ENCODE data around the gene PLEKHN1.

PLEKHN1 gene

DNA sequence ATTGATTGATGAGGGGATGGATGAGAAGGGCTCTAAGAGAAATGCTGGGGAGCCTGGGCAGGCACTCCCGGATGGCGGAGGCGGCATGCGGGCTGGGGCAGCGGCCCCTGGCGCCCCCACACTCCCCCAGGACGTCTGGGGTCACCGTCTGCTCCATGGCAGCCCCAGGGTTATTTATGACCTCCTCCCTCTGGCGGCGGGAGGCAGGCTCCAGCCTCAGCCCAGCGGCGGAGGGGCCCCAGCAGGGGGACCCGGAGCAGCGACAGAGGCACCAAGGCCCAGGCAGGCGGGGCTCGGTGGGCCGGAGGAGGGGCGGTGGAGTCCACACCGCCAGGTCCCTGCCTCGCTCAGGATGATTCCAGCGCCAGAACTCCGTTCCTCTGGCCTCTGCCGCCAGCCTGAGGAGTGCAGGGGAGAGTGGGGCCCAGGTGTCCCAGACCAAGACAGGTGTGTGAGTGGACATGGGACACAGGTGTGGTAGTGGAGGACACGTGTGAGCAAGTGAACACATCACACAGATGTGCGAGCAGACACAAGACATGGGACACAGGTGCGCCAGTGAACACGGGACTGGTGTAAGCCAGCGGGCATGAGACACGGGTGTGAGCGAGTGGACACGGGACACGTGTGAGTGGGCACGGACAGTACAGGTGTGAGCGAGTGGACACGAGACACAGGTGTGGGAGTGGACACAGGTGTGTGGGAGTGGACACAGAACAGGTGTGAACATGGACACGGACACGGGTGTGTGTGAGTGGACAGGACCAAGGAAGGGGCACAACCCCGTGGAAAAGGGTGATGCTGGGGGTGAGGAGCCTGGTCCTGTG is 45.1 kb upstream of the PLEKHN1 start (continued):
- TF ChIP-seq PATZ1 (tag by site-specific recombination; IDR thresholded peaks at IDR 0.05) = peak; percentile 95
- peak; percentile 80 for TF ChIP-seq ZBTB7A (tag by site-specific recombination; IDR thresholded peaks at IDR 0.05; ENCODE audit: low read depth)
- TF ChIP-seq GLI2 (tag by site-specific recombination; IDR thresholded peaks at IDR 0.05; ENCODE audit: borderline replicate concordance, low read depth) = no peak
- TF ChIP-seq ZNF404 (tag by site-specific recombination; IDR thresholded peaks at IDR 0.05) = no peak
- no peak for TF ChIP-seq ZBTB1 (tag by site-specific recombination; IDR thresholded peaks at IDR 0.05)
- TF ChIP-seq FEZF1 (tag by site-specific recombination; IDR thresholded peaks at IDR 0.05) = peak; percentile 51
- TF ChIP-seq ZNF544 (tag by site-specific recombination; IDR thresholded peaks at IDR 0.05) = no peak
- TF ChIP-seq ZNF561 (tag by site-specific recombination; IDR thresholded peaks at IDR 0.05; ENCODE audit: borderline replicate concordance) = peak; percentile 92
- no peak; the same call in 1 of the 2 replicates for TF ChIP-seq ZNF146 (tag by site-specific recombination; IDR thresholded peaks at IDR 0.05)
- TF ChIP-seq ZNF121 (tag by site-specific recombination; IDR thresholded peaks at IDR 0.05) = no peak
- no peak for TF ChIP-seq ZNF777 (tag by site-specific recombination; IDR thresholded peaks at IDR 0.05; ENCODE audit: borderline replicate concordance)
- TF ChIP-seq ZNF202 (tag by site-specific recombination; IDR thresholded peaks at IDR 0.05; ENCODE audit: borderline replicate concordance) = no peak
- TF ChIP-seq ZNF571 (tag by site-specific recombination; IDR thresholded peaks at IDR 0.05) = no peak
- no peak for TF ChIP-seq ZNF169 (tag by site-specific recombination; IDR thresholded peaks at IDR 0.05)
- TF ChIP-seq CTCF (tag by site-specific recombination; IDR thresholded peaks at IDR 0.05) = peak; percentile 86
- 0 out of 2 replicates have a peak, but pooled peaks have one; percentile 10 for TF ChIP-seq ZNF677 (tag by site-specific recombination; IDR thresholded peaks at IDR 0.05)
- TF ChIP-seq ATF2 (tag by site-specific recombination; IDR thresholded peaks at IDR 0.05; ENCODE audit: low read depth) = no peak
- TF ChIP-seq OSR2 (tag by site-specific recombination; IDR thresholded peaks at IDR 0.05) = peak; percentile 32; the same call in 1 of the 2 replicates
- TF ChIP-seq, protein P1, sequence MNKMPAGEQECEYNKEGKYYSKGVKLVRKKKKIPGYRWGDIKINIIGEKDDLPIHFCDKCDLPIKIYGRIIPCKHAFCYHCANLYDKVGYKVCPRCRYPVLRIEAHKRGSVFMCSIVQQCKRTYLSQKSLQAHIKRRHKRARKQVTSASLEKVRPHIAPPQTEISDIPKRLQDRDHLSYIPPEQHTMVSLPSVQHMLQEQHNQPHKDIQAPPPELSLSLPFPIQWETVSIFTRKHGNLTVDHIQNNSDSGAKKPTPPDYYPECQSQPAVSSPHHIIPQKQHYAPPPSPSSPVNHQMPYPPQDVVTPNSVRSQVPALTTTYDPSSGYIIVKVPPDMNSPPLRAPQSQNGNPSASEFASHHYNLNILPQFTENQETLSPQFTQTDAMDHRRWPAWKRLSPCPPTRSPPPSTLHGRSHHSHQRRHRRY (tag by site-specific recombination; IDR thresholded peaks at IDR 0.05) = no peak
- TF ChIP-seq ZNF398 (tag by site-specific recombination; IDR thresholded peaks at IDR 0.05) = peak; percentile 74
- TF ChIP-seq, protein P2, sequence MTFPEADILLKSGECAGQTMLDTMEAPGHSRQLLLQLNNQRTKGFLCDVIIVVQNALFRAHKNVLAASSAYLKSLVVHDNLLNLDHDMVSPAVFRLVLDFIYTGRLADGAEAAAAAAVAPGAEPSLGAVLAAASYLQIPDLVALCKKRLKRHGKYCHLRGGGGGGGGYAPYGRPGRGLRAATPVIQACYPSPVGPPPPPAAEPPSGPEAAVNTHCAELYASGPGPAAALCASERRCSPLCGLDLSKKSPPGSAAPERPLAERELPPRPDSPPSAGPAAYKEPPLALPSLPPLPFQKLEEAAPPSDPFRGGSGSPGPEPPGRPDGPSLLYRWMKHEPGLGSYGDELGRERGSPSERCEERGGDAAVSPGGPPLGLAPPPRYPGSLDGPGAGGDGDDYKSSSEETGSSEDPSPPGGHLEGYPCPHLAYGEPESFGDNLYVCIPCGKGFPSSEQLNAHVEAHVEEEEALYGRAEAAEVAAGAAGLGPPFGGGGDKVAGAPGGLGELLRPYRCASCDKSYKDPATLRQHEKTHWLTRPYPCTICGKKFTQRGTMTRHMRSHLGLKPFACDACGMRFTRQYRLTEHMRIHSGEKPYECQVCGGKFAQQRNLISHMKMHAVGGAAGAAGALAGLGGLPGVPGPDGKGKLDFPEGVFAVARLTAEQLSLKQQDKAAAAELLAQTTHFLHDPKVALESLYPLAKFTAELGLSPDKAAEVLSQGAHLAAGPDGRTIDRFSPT (tag by site-specific recombination; IDR thresholded peaks at IDR 0.05) = peak; percentile 47; the same call in 1 of the 2 replicates
- TF ChIP-seq, protein P3, sequence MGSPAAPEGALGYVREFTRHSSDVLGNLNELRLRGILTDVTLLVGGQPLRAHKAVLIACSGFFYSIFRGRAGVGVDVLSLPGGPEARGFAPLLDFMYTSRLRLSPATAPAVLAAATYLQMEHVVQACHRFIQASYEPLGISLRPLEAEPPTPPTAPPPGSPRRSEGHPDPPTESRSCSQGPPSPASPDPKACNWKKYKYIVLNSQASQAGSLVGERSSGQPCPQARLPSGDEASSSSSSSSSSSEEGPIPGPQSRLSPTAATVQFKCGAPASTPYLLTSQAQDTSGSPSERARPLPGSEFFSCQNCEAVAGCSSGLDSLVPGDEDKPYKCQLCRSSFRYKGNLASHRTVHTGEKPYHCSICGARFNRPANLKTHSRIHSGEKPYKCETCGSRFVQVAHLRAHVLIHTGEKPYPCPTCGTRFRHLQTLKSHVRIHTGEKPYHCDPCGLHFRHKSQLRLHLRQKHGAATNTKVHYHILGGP (tag by site-specific recombination; IDR thresholded peaks at IDR 0.05) = no peak
- TF ChIP-seq SP7 (tag by site-specific recombination; IDR thresholded peaks at IDR 0.05) = peak; percentile 88
- peak; percentile 48 for TF ChIP-seq ZBTB26 (tag by site-specific recombination; optimal IDR thresholded peaks at IDR 0.05)

Measured in HEK293 (cell line).